Sigmoid colon (tissue), 7 donors: ENCODE data around the gene UBE2E1. TPM values are rescaled to one million over a fixed set of nuclear protein-coding genes. Genes with fewer than 3 reads are reported as not detected.
A peak's percentile ranks its signal among the peaks of the same experiment; 100 is the strongest.

Experiments used
- DNase-seq: peaks from one replicate; pipeline ENCODE4 v3.0.0-alpha.2; 2019
- H3K27ac ChIP-seq, 4 donors: fragments of 200-600 bp; sonication (generic); one replicate each; pipeline ENCODE4 v1.5.1; 2016 to 2019; ENCODE audit warnings: mild to moderate bottlenecking in 1 of 4
- H3K27me3 ChIP-seq, 3 donors: fragments of 200-600 bp; sonication (generic); one replicate each; pipeline ENCODE4 v1.5.1; 2019; ENCODE audit warnings: mild to moderate bottlenecking in 1 of 3
- H3K36me3 ChIP-seq, 4 donors: fragments of 200-600 bp; sonication (generic); one replicate each; pipeline ENCODE4 v1.5.1; 2016 to 2019
- H3K4me1 ChIP-seq, 4 donors: fragments of 200-600 bp; sonication (generic); one replicate each; pipeline ENCODE4 v1.5.1; 2017 to 2019
- H3K4me3 ChIP-seq, 4 donors: fragments of 200-600 bp; sonication (generic); one replicate each; pipeline ENCODE4 v1.5.1; 2017 to 2019; ENCODE audit warnings: mild to moderate bottlenecking in 2 of 4, moderate library complexity in 1 of 4
- H3K9me3 ChIP-seq, 4 donors: fragments of 200-600 bp in 3 of 4; sonication (generic) in 3 of 4; one replicate each; pipeline versions ENCODE4 v1.5.1 to v1.6.1; 2013 to 2019
- EP300 ChIP-seq, 4 donors: sonication (generic); formaldehyde crosslinking; IDR thresholded peaks; one replicate each; pipeline ENCODE4 v1.6.1; 2017; ENCODE audit warnings: antibody characterized with exemption in 4 of 4
- POLR2A ChIP-seq, 2 donors: fragments of 450-650 bp; IDR thresholded peaks; one replicate each; pipeline ENCODE4 v1.6.1; 2016; ENCODE audit warnings: antibody characterized with exemption in 2 of 2, mild to moderate bottlenecking in 2 of 2, moderate library complexity in 2 of 2
- POLR2AphosphoS5 ChIP-seq, 4 donors: sonication (generic); formaldehyde crosslinking; IDR thresholded peaks; one replicate each; pipeline ENCODE4 v1.6.1; 2017; ENCODE audit warnings: antibody characterized with exemption in 4 of 4
- WGBS, 2 donors: extraction: QIAGEN DNeasy Blood & Tissue Kit; methylation state at CpG; one replicate each; pipeline ENCODE4 v1.1.7; 2013; 5-methylcytosine and 5-hydroxymethylcytosine counted together
- intact Hi-C: fragments of 100-400 bp; cut with DNase I; formaldehyde crosslinking; loops from one replicate; pipeline ENCODE4 v1.15.1; 2023
- polyA plus RNA-seq, 3 donors: library from polyadenylated mRNA; stranded (reverse); fragments of 200-250 nt; gene quantifications; one replicate each; pipeline ENCODE4 v1.2.3, GENCODE V29; 2013
- total RNA-seq, 4 donors: library from RNA; depleted of rRNA; stranded (reverse); fragments of >200 nt; gene quantifications; one replicate each; pipeline ENCODE4 v1.1.0, GENCODE V29; 2016
- TF ChIP-seq, protein P1 (sequence below), 4 experiments: fragments of 450-650 bp in 3 of 4; fragments of 200-600 bp in 1 of 4; IDR thresholded peaks; one replicate each; pipeline ENCODE4 v1.5.1; 2016 to 2019; ENCODE audit warnings: antibody characterized with exemption in 4 of 4, mild to moderate bottlenecking in 3 of 4, moderate library complexity in 2 of 4
- donor health status: healthy with polysubstance abuse.
- donor health status: Bipolar disorder and iron deficiency.
- donor health status: healthy.

Gene UBE2E1
- total and polyA plus RNA-seq, 7 donors: 61.4 to 145 (median 96.4) TPM

DNA sequence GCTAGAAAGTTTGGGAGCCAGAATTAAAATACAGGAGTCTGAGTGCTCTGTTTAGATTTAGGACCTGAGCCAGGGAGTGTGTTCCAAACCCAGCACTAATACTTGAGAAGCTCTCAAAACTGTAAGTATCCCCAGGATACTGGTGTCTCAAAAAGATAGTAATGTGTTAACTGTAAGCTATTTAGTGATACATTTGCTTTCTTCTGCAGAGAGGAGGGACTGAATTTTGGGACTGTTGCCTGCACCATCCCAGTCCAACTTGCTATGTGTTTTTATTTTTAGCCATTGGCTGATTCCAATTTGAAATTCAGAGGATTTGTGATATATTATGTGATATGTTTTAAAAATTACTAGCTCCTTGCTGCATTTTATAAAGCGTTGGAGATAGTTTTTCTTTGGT lies 31.5 kb downstream of the UBE2E1 start:
- DNase-seq: no peak
- peak overlapping the region in 1 of 4 donors; percentile 22 for H3K27ac ChIP-seq
- H3K4me1 ChIP-seq: peaks cover 0 to 43% (median 34%) of the 10 kb centered on the region in 4 donors
- H3K9me3 ChIP-seq: no peaks in the 10 kb centered on the region
- 83 to 98% methylated on average over 1 of the region's 1 CpG for WGBS, 2 donors
- no peaks in the 10 kb centered on the region for H3K27me3 ChIP-seq
- H3K36me3 ChIP-seq: no peaks in the 10 kb centered on the region
- no peak overlapping the region for H3K4me3 ChIP-seq
- no peak for TF ChIP-seq POLR2A (IDR thresholded peaks at IDR 0.05)
- TF ChIP-seq, protein P1, sequence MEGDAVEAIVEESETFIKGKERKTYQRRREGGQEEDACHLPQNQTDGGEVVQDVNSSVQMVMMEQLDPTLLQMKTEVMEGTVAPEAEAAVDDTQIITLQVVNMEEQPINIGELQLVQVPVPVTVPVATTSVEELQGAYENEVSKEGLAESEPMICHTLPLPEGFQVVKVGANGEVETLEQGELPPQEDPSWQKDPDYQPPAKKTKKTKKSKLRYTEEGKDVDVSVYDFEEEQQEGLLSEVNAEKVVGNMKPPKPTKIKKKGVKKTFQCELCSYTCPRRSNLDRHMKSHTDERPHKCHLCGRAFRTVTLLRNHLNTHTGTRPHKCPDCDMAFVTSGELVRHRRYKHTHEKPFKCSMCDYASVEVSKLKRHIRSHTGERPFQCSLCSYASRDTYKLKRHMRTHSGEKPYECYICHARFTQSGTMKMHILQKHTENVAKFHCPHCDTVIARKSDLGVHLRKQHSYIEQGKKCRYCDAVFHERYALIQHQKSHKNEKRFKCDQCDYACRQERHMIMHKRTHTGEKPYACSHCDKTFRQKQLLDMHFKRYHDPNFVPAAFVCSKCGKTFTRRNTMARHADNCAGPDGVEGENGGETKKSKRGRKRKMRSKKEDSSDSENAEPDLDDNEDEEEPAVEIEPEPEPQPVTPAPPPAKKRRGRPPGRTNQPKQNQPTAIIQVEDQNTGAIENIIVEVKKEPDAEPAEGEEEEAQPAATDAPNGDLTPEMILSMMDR (IDR thresholded peaks at IDR 0.05): no peak
- TF ChIP-seq EP300 (IDR thresholded peaks at IDR 0.05): no peak
- no peak for TF ChIP-seq POLR2AphosphoS5 (IDR thresholded peaks at IDR 0.05)
- intact Hi-C loops: no loop called here

DNA sequence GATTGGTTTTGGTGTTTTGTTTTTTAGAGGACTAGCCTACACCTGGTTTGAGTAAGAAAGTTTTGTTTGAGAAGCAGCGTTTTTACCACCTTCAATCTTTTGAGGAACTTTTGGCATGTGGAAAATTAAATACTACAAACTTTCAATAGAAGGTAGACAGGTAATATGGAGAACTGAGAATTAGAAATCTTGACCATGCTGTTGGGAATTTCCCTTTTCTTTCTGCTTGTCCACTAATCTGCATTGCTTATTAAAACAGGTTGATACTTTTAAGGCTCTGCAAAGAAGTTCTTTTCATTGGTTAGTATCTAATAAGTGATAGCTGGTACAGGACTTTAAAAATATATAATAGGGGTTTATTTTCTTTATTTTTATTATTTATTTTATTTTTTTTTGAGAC lies 31.9 kb downstream of the UBE2E1 start:
- Histone ChIP-seq H3K9me3 (no peaks in the 10 kb centered on the region), H3K27ac (no peak overlapping the region), H3K4me3 (no peak overlapping the region), H3K4me1 (peaks cover 0 to 43% (median 34%) of the 10 kb centered on the region in 4 donors), H3K27me3 (no peaks in the 10 kb centered on the region), H3K36me3 (no peaks in the 10 kb centered on the region)
- no peak for DNase-seq
- no peak for TF ChIP-seq EP300 (IDR thresholded peaks at IDR 0.05)
- TF ChIP-seq, protein P1 (IDR thresholded peaks at IDR 0.05): no peak
- TF ChIP-seq POLR2A (IDR thresholded peaks at IDR 0.05): no peak
- no peak for TF ChIP-seq POLR2AphosphoS5 (IDR thresholded peaks at IDR 0.05)
- intact Hi-C loops: no loop called here
- WGBS, 2 donors: 55 to 64% methylated on average over 1 of the region's 1 CpG

DNA sequence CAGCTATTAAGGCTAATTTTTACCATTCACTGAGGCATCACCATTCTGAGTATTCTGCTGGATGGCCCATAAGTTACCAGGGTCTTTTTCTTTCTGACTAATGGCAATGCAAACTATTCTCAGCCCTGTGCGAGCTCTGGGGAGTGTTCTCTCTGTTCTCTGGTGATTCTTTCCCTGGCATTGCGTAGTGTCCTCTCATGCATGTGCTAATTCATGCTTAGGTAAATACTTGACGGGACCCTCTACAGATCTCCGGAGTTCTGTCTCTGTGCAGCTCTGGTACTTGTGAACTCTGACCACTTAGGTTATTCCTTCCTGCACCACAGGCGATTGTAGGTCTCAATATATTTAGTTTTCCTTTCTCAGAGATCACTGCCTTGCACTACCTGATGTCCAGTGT lies 34.8 kb downstream of the UBE2E1 start:
- no peaks in the 10 kb centered on the region for H3K27me3 ChIP-seq
- WGBS, 2 donors: 82 to 89% methylated on average over 5 of the region's 5 CpGs
- H3K4me3 ChIP-seq: no peak overlapping the region
- intact Hi-C loops: no loop called here
- H3K4me1 ChIP-seq: peaks cover 0 to 38% (median 34%) of the 10 kb centered on the region in 4 donors
- H3K9me3 ChIP-seq: no peaks in the 10 kb centered on the region
- DNase-seq: no peak
- no peak overlapping the region for H3K27ac ChIP-seq
- TF ChIP-seq POLR2A (IDR thresholded peaks at IDR 0.05) (no peak), EP300 (IDR thresholded peaks at IDR 0.05) (no peak), POLR2AphosphoS5 (IDR thresholded peaks at IDR 0.05) (no peak)
- TF ChIP-seq, protein P1 (IDR thresholded peaks at IDR 0.05): no peak
- no peaks in the 10 kb centered on the region for H3K36me3 ChIP-seq

DNA sequence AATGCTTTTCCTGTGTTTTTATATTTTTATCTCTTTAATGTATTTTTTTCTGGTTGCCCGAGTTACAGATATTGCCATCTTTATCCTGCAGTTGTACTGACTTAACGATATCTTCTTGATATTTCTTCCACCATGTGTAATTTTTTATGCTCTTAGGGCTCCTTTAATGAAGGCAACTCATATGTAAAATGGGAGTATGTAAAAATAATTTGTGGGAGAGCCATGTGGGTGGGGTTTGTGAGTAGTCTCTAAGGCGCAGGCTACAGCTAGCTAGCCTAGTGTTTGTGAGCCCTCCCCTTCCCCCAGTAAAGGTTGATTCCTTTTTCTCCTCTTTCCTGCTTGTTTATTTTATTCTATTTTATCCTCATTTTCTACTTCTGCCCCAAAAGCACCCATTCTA lies 38.1 kb downstream of the UBE2E1 start:
- intact Hi-C loops: no loop called here
- H3K4me3 ChIP-seq: no peak overlapping the region
- H3K27me3 ChIP-seq: no peaks in the 10 kb centered on the region
- no peak for DNase-seq
- no peak overlapping the region for H3K27ac ChIP-seq
- no peaks in the 10 kb centered on the region for H3K9me3 ChIP-seq
- no peaks in the 10 kb centered on the region for H3K36me3 ChIP-seq
- WGBS, 2 donors: 93 to 95% methylated on average over 3 of the region's 3 CpGs
- peaks cover 0 to 15% (median 9%) of the 10 kb centered on the region in 4 donors for H3K4me1 ChIP-seq
- TF ChIP-seq EP300 (IDR thresholded peaks at IDR 0.05) (no peak), POLR2A (IDR thresholded peaks at IDR 0.05) (no peak), POLR2AphosphoS5 (IDR thresholded peaks at IDR 0.05) (no peak)
- TF ChIP-seq, protein P1 (IDR thresholded peaks at IDR 0.05): no peak
